ENCODE results near the gene KRTAP4-1. TPM values are rescaled to one million over a fixed set of nuclear protein-coding genes. Genes with fewer than 3 reads are reported as not detected.
"Not testable (repeated sequence)": the region's sequence is repeated elsewhere in the genome, so short reads cannot be mapped to it uniquely, and the experiment has no call there.

Gene KRTAP4-1
- total RNA-seq, 2 experiments from 2014 or later = not detected

GRCh38 chr17:41189837-41190318, 5.2 kb upstream of the KRTAP4-1 start, which contains the start of gene KRTAP9-1:
TSS of gene KRTAP9-1 (plus strand) at chr17:41189887. CDS start at chr17:41189887, 0 bp downstream.
- CTCF ChIA-PET; H3K4me1 Mint-ChIP-seq; DNase-seq; H3K9me3 Mint-ChIP-seq (ENCODE audit: low read depth); H3K4me3 Mint-ChIP-seq; ATAC-seq; H3K36me3 Mint-ChIP-seq; H3K27ac Mint-ChIP-seq: not testable (repeated sequence)
- H3K27me3 Mint-ChIP-seq = peaks cover 20% of the 10 kb centered on the region

GRCh38 chr17:41186872-41187271, 2.2 kb upstream of the KRTAP4-1 start:
- Mint-ChIP-seq H3K27me3 (peaks cover 15% of the 10 kb centered on the region), H3K4me1 (no peaks in the 10 kb centered on the region), H3K36me3 (no peaks in the 10 kb centered on the region), H3K9me3 (ENCODE audit: low read depth) (no peaks in the 10 kb centered on the region), H3K4me3 (no peak overlapping the region), H3K27ac (no peak overlapping the region)
- CTCF ChIA-PET = no interaction called here
- no peak for ATAC-seq
- no peak for DNase-seq

- Mint-ChIP-seq H3K9me3 (ENCODE audit: low read depth) (no peaks in the 10 kb centered on the region), H3K4me1 (no peaks in the 10 kb centered on the region), H3K27ac (no peak overlapping the region), H3K27me3 (peaks cover 8% of the 10 kb centered on the region), H3K36me3 (no peaks in the 10 kb centered on the region), H3K4me3 (no peak overlapping the region)
- ATAC-seq = no peak
- DNase-seq = no peak
- CTCF ChIA-PET = no interaction called here
Measured at GRCh38 chr17:41185001-41185400, 290 bp upstream of the KRTAP4-1 start.

GRCh38 chr17:41178843-41179616, 5.7 kb downstream of the KRTAP4-1 start:
- peaks cover 2% of the 10 kb centered on the region for H3K27me3 Mint-ChIP-seq
- H3K4me1 Mint-ChIP-seq = no peaks in the 10 kb centered on the region
- H3K9me3 Mint-ChIP-seq (ENCODE audit: low read depth) = no peaks in the 10 kb centered on the region
- ATAC-seq (no peak), DNase-seq (no peak)
- no peak overlapping the region for H3K4me3 Mint-ChIP-seq
- H3K27ac Mint-ChIP-seq = no peak overlapping the region
- H3K36me3 Mint-ChIP-seq = no peaks in the 10 kb centered on the region
- CTCF ChIA-PET = no interaction called here

- Mint-ChIP-seq H3K9me3 (ENCODE audit: low read depth) (no peaks in the 10 kb centered on the region), H3K36me3 (no peaks in the 10 kb centered on the region), H3K4me3 (no peak overlapping the region), H3K27me3 (peaks cover 5% of the 10 kb centered on the region), H3K27ac (no peak overlapping the region), H3K4me1 (no peaks in the 10 kb centered on the region)
- DNase-seq (no peak), ATAC-seq (no peak)
- CTCF ChIA-PET = no interaction called here
Measured at GRCh38 chr17:41178341-41178740, 6.4 kb downstream of the KRTAP4-1 start.

- CTCF ChIA-PET = no interaction called here
Measured at GRCh38 chr17:41177727-41178271, 6.9 kb downstream of the KRTAP4-1 start, which contains the start of gene KRTAP4-2. TSS of gene KRTAP4-2 (minus strand) at chr17:41178221. CDS start at chr17:41178164, 57 bp downstream.

GRCh38 chr17:41176744-41177387, 7.8 kb downstream of the KRTAP4-1 start:
- H3K9me3 Mint-ChIP-seq (ENCODE audit: low read depth) = no peaks in the 10 kb centered on the region
- peaks cover 10% of the 10 kb centered on the region for H3K27me3 Mint-ChIP-seq
- no peak overlapping the region for H3K27ac Mint-ChIP-seq
- no peaks in the 10 kb centered on the region for H3K4me1 Mint-ChIP-seq
- H3K36me3 Mint-ChIP-seq = no peaks in the 10 kb centered on the region
- ATAC-seq (no peak), DNase-seq (no peak)
- no peak overlapping the region for H3K4me3 Mint-ChIP-seq
- CTCF ChIA-PET = no interaction called here

More at GRCh38 chr17:41177727-41178271, 6.9 kb downstream of the KRTAP4-1 start, which contains the start of gene KRTAP4-2:
- H3K4me1 Mint-ChIP-seq = no peaks in the 10 kb centered on the region
- no peaks in the 10 kb centered on the region for H3K36me3 Mint-ChIP-seq
- H3K27ac Mint-ChIP-seq = no peak within 1 kb of the TSS
- ATAC-seq (no peak), DNase-seq (no peak)
- no peaks in the 10 kb centered on the region for H3K9me3 Mint-ChIP-seq (ENCODE audit: low read depth)
- H3K4me3 Mint-ChIP-seq = no peak within 1 kb of the TSS
- H3K27me3 Mint-ChIP-seq = peaks cover 7% of the 10 kb centered on the region

- no peaks in the 10 kb centered on the region for H3K9me3 Mint-ChIP-seq (ENCODE audit: low read depth)
- H3K27ac Mint-ChIP-seq = no peak overlapping the region
- H3K36me3 Mint-ChIP-seq = no peaks in the 10 kb centered on the region
- ATAC-seq = no peak
- CTCF ChIA-PET = no interaction called here
- no peak overlapping the region for H3K4me3 Mint-ChIP-seq
- DNase-seq = no peak
- H3K27me3 Mint-ChIP-seq = peaks cover 10% of the 10 kb centered on the region
- no peaks in the 10 kb centered on the region for H3K4me1 Mint-ChIP-seq
Measured at GRCh38 chr17:41171886-41172285, 12.8 kb downstream of the KRTAP4-1 start.

- H3K27ac Mint-ChIP-seq = no peak within 1 kb of the TSS
- H3K9me3 Mint-ChIP-seq (ENCODE audit: low read depth) = no peaks in the 10 kb centered on the region
- H3K4me1 Mint-ChIP-seq = no peaks in the 10 kb centered on the region
- H3K27me3 Mint-ChIP-seq = peaks cover 7% of the 10 kb centered on the region
- DNase-seq (no peak), ATAC-seq (no peak)
- CTCF ChIA-PET = no interaction called here
- no peak within 1 kb of the TSS for H3K4me3 Mint-ChIP-seq
- no peaks in the 10 kb centered on the region for H3K36me3 Mint-ChIP-seq
Measured at GRCh38 chr17:41168121-41168520, 16.6 kb downstream of the KRTAP4-1 start, which contains the start of gene KRTAP4-3. TSS of gene KRTAP4-3 (minus strand) at chr17:41168221. CDS start at chr17:41168172, 49 bp downstream.

GRCh38 chr17:41167561-41167960, 17.1 kb downstream of the KRTAP4-1 start:
- Mint-ChIP-seq H3K9me3 (ENCODE audit: low read depth) (no peaks in the 10 kb centered on the region), H3K27me3 (peaks cover 4% of the 10 kb centered on the region), H3K4me1 (no peaks in the 10 kb centered on the region), H3K27ac (no peak overlapping the region), H3K4me3 (no peak overlapping the region), H3K36me3 (no peaks in the 10 kb centered on the region)
- CTCF ChIA-PET = no interaction called here
- ATAC-seq (no peak), DNase-seq (no peak)

GRCh38 chr17:41163828-41164227, 20.9 kb downstream of the KRTAP4-1 start:
- CTCF ChIA-PET = no interaction called here
- no peaks in the 10 kb centered on the region for H3K9me3 Mint-ChIP-seq (ENCODE audit: low read depth)
- H3K36me3 Mint-ChIP-seq = no peaks in the 10 kb centered on the region
- ATAC-seq (no peak), DNase-seq (no peak)
- no peak overlapping the region for H3K4me3 Mint-ChIP-seq
- H3K27ac Mint-ChIP-seq = no peak overlapping the region
- no peaks in the 10 kb centered on the region for H3K4me1 Mint-ChIP-seq
- H3K27me3 Mint-ChIP-seq = peaks cover 6% of the 10 kb centered on the region

- no peak within 1 kb of the TSS for H3K27ac Mint-ChIP-seq
Measured at GRCh38 chr17:41160648-41161047, 24.1 kb downstream of the KRTAP4-1 start, which contains the start of gene KRTAP4-4. TSS of gene KRTAP4-4 (minus strand) at chr17:41160748. CDS start at chr17:41160691, 57 bp downstream.

GRCh38 chr17:41160190-41160589, 24.5 kb downstream of the KRTAP4-1 start:
- DNase-seq; H3K36me3 Mint-ChIP-seq; ATAC-seq; H3K27ac Mint-ChIP-seq; H3K4me1 Mint-ChIP-seq; H3K4me3 Mint-ChIP-seq; H3K9me3 Mint-ChIP-seq (ENCODE audit: low read depth); CTCF ChIA-PET: not testable (repeated sequence)
- peaks cover 25% of the 10 kb centered on the region for H3K27me3 Mint-ChIP-seq

More at GRCh38 chr17:41160648-41161047, 24.1 kb downstream of the KRTAP4-1 start, which contains the start of gene KRTAP4-4:
- Mint-ChIP-seq H3K4me3 (no peak within 1 kb of the TSS), H3K27me3 (peaks cover 25% of the 10 kb centered on the region), H3K36me3 (no peaks in the 10 kb centered on the region), H3K4me1 (no peaks in the 10 kb centered on the region), H3K9me3 (ENCODE audit: low read depth) (no peaks in the 10 kb centered on the region)
- CTCF ChIA-PET = no interaction called here
- DNase-seq (no peak), ATAC-seq (no peak)

Data from activated CD8-positive, alpha-beta memory T cell treated with anti-CD3 and anti-CD28 coated beads, Interleukin-2, amount 10 ng/mL, durations not matched to agents 7 days and 5 days (primary cell).